NT2/D1 (cell line): Measurements from ENCODE around the gene SLC35G6.

ENCODE experiments used
- DNase-seq: peaks from one replicate; pipeline ENCODE4 v3.0.0-alpha.2; 2011; ENCODE audit warnings: low read depth, low spot score
- H3K27me3 ChIP-seq: 2 replicates; pipeline ENCODE4 v1.6.0; 2011; ENCODE audit warnings: mild to moderate bottlenecking; ENCODE audit not compliant: insufficient read length, insufficient read depth
- H3K36me3 ChIP-seq: 2 replicates; pipeline ENCODE4 v1.6.1; 2011; ENCODE audit warnings: mild to moderate bottlenecking, low read length, mixed read lengths; ENCODE audit not compliant: insufficient read depth, insufficient read length
- H3K4me1 ChIP-seq: 2 replicates; pipeline ENCODE4 v1.5.1; 2011; ENCODE audit not compliant: insufficient read depth, insufficient read length
- H3K4me3 ChIP-seq: 2 replicates; pipeline ENCODE4 v1.5.1; 2011; ENCODE audit warnings: low read depth; ENCODE audit not compliant: insufficient read length
- H3K9ac ChIP-seq: 2 replicates; pipeline ENCODE4 v1.6.0; 2011; ENCODE audit warnings: low read depth; ENCODE audit not compliant: insufficient read length
- H3K9me3 ChIP-seq: 2 replicates; pipeline ENCODE4 v1.5.1; 2011; ENCODE audit warnings: mild to moderate bottlenecking, low read length; ENCODE audit not compliant: insufficient read depth
- SUZ12 ChIP-seq: IDR thresholded peaks from 2 replicates; pipeline ENCODE4 v1.6.1; 2011; ENCODE audit not compliant: insufficient read length, insufficient read depth; ENCODE audit errors: extremely low read depth
- YY1 ChIP-seq: IDR thresholded peaks from 2 replicates; pipeline ENCODE4 v1.6.1; 2011; ENCODE audit not compliant: insufficient read length, insufficient read depth
- ZNF274 ChIP-seq: IDR thresholded peaks from 2 replicates; pipeline ENCODE4 v1.6.1; 2011; ENCODE audit warnings: mild to moderate bottlenecking, low read depth, low read length

Gene SLC35G6

GRCh38 chr17:7462474-7463371 lies 18.5 kb upstream of the SLC35G6 start:
- no peak overlapping the region for H3K4me3 ChIP-seq
- no peaks in the 10 kb centered on the region for H3K9me3 ChIP-seq
- peaks cover 10% of the 10 kb centered on the region for H3K4me1 ChIP-seq
- no peak for DNase-seq
- TF ChIP-seq SUZ12: no peak
- TF ChIP-seq YY1: no peak
- TF ChIP-seq ZNF274: no peak
- H3K27me3 ChIP-seq: no peaks in the 10 kb centered on the region
- H3K9ac ChIP-seq: no peak overlapping the region
- peaks cover 30% of the 10 kb centered on the region for H3K36me3 ChIP-seq

- Histone ChIP-seq H3K9me3 (no peaks in the 10 kb centered on the region), H3K4me3 (no peak overlapping the region), H3K4me1 (peaks cover 10% of the 10 kb centered on the region), H3K9ac (no peak overlapping the region), H3K36me3 (peaks cover 30% of the 10 kb centered on the region), H3K27me3 (no peaks in the 10 kb centered on the region)
- no peak for DNase-seq
- TF ChIP-seq SUZ12: no peak
- TF ChIP-seq ZNF274: no peak
- no peak for TF ChIP-seq YY1
Observed at GRCh38 chr17:7463372-7463846, 17.8 kb upstream of the SLC35G6 start.

GRCh38 chr17:7464081-7464480 lies 17.2 kb upstream of the SLC35G6 start:
- TF ChIP-seq ZNF274 (no peak), SUZ12 (no peak), YY1 (no peak)

GRCh38 chr17:7465597-7466275 lies 15.5 kb upstream of the SLC35G6 start:
- Histone ChIP-seq H3K9me3 (no peaks in the 10 kb centered on the region), H3K4me3 (no peak overlapping the region), H3K4me1 (peaks cover 10% of the 10 kb centered on the region), H3K27me3 (no peaks in the 10 kb centered on the region), H3K36me3 (peaks cover 30% of the 10 kb centered on the region), H3K9ac (no peak overlapping the region)
- TF ChIP-seq YY1 (no peak), ZNF274 (no peak), SUZ12 (no peak)
- no peak for DNase-seq

More at GRCh38 chr17:7464081-7464480, 17.2 kb upstream of the SLC35G6 start:
- no peak for DNase-seq
- no peaks in the 10 kb centered on the region for H3K9me3 ChIP-seq
- no peaks in the 10 kb centered on the region for H3K27me3 ChIP-seq
- peaks cover 10% of the 10 kb centered on the region for H3K4me1 ChIP-seq
- H3K4me3 ChIP-seq: no peak overlapping the region
- no peak overlapping the region for H3K9ac ChIP-seq
- H3K36me3 ChIP-seq: peaks cover 30% of the 10 kb centered on the region

- Histone ChIP-seq H3K9ac (no peak overlapping the region), H3K36me3 (peaks cover 30% of the 10 kb centered on the region), H3K9me3 (no peaks in the 10 kb centered on the region), H3K4me3 (no peak overlapping the region), H3K27me3 (no peaks in the 10 kb centered on the region), H3K4me1 (peaks cover 10% of the 10 kb centered on the region)
- no peak for DNase-seq
- TF ChIP-seq YY1 (no peak), SUZ12 (no peak), ZNF274 (no peak)
Observed at GRCh38 chr17:7466318-7466638, 15.0 kb upstream of the SLC35G6 start.

- DNase-seq: no peak
- H3K27me3 ChIP-seq: no peaks in the 10 kb centered on the region
- peaks cover 29% of the 10 kb centered on the region for H3K36me3 ChIP-seq
- no peaks in the 10 kb centered on the region for H3K9me3 ChIP-seq
- peaks cover 5% of the 10 kb centered on the region for H3K4me1 ChIP-seq
- TF ChIP-seq YY1: peak; percentile 7
- no peak for TF ChIP-seq SUZ12
- no peak overlapping the region for H3K4me3 ChIP-seq
- no peak overlapping the region for H3K9ac ChIP-seq
Observed at GRCh38 chr17:7466639-7467341, 14.5 kb upstream of the SLC35G6 start.

- Histone ChIP-seq H3K9me3 (no peaks in the 10 kb centered on the region), H3K27me3 (no peaks in the 10 kb centered on the region), H3K4me3 (no peak overlapping the region), H3K4me1 (peaks cover 3% of the 10 kb centered on the region), H3K36me3 (peaks cover 27% of the 10 kb centered on the region), H3K9ac (no peak overlapping the region)
- no peak for TF ChIP-seq SUZ12
- DNase-seq: no peak
Observed at GRCh38 chr17:7467498-7467897, 13.7 kb upstream of the SLC35G6 start.
